SU-DHL-6 (cell line): Measurements from ENCODE around the gene ELL3.

ENCODE experiments used
- CTCF ChIP-seq: fragments of 200-600 bp; sonication (generic); IDR thresholded peaks from one replicate; pipeline ENCODE4 v1.5.1; 2017; ENCODE audit warnings: antibody characterized with exemption, mild to moderate bottlenecking, low read length, moderate library complexity; ENCODE audit not compliant: insufficient read depth, poor library complexity, severe bottlenecking
- EZH2phosphoT487 ChIP-seq: fragments of 200-600 bp; sonication (generic), shearing (Covaris generic); conservative IDR thresholded peaks from 2 replicates; pipeline ENCODE4 v1.6.1; 2018; ENCODE audit warnings: mild to moderate bottlenecking, antibody characterized with exemption, low read length, moderate library complexity, mixed read lengths

DNA sequence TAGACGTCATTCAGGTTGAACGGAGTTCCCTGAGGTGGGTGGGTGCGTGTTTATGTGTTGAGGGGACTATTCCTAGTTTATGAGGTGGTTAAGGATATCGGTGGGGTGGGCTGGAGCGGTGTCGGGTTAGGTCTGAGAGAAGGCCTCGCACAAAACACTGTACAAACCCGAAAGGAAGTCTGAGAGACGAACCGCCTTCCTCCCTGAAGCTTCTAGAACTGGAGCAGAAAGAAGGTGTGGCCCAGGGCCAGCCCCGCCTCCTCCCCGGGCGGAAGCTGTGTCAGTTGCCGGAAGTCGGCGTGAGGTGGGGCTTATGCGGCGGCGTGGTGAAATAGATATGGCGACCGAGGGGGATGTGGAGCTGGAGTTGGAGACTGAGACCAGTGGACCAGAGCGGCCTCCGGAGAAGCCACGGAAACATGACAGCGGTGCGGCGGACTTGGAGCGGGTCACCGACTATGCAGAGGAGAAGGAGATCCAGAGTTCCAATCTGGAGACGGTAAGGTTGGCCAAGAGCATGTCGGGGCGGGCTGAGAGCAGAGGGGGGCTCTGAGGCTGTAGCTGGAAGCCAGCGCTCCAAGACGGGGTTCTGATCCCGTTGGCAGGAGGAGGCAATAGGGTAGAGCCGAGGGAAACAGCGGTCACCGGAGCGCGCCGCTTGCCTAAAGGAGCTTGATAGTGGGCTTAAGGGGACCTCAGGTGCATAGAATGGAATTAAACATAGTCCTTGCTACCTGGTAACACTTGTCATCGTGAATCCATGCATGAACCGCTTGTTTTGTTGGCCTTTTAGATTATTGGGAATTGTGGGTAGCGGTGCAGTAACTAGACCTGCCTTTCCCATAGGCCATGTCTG is 23.7 kb upstream of the ELL3 start, which contains the start of gene HYPK:
- TF ChIP-seq CTCF: no peak
- TF ChIP-seq EZH2phosphoT487: no peak
